Stimulated activated naive CD8-positive, alpha-beta T cell treated with anti-CD3 and anti-CD28 coated beads, Interleukin-15, Interleukin-2, amounts not matched to agents 100 U/mL and 50 U/mL, for 24 hours (primary cell): ENCODE data around the gene STC2.

Source experiments
- ATAC-seq: fragments of 150-1000 bp; cut with Tn5 transposase; one replicate; pipeline ENCODE4 v1.10.0; 2021
- DNase-seq: peaks from one replicate; pipeline ENCODE4 v3.0.0; 2021

STC2 gene

DNA sequence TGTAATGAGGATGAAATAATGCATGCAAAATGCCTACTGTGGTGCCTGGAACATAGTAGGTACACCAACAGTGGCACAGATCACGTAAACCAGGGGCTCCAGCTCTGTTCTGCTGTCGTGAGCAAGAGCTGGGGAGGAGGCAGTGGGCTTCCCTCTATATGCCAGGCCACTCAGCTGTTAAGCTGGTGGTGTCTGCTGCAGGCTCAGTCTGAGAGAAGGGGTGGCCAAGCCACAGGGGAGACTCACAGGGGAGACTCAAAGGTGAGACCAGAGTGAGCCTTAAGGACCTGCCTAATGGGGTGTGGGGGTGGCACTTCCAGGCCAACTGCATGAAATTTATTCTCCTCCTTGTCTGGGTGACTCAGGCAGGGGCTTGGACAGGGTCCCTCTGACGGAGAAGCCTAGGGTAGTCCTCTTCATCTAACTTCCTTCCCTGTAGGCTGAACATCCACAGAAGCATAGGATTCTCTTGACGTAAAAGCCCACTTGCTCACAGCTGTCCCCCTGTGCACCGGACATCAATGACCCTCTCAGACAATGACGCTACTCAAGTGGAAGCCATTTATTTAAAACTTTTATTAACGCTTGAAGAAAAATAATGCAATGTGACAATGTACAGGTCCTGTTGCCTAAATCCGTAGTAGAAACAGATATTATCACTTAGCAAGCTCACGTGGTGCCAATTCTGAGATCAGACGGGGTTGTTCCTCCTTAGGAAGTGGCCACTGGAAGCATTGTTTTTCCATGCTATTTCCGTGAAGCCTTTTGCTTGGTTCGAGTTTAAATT is 13.9 kb downstream of the STC2 start:
- ATAC-seq, result peak; percentile 22
- DNase-seq, result no peak

DNA sequence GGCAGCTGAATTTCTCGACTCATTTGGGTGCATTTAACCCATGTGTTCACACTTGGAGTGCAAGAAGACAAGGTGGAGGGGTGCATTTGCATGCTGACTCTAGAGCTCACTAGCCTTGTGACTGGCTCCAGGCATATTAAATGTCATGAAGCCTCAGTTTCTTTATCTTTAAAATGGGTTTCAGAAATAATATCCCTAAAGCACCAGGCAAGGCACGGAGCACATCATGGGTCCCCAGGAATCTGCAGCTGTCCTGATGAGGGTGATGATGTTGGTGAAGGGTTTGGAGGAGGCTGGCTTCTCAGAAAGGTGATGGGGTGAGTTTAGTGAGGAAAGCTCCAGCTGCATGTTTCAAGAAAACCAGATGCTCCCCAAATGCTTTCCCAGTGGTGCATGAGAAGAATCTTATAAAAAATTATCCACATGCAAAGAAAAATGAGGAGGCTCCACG is 14.8 kb downstream of the STC2 start:
- ATAC-seq (no peak), DNase-seq (no peak)

DNA sequence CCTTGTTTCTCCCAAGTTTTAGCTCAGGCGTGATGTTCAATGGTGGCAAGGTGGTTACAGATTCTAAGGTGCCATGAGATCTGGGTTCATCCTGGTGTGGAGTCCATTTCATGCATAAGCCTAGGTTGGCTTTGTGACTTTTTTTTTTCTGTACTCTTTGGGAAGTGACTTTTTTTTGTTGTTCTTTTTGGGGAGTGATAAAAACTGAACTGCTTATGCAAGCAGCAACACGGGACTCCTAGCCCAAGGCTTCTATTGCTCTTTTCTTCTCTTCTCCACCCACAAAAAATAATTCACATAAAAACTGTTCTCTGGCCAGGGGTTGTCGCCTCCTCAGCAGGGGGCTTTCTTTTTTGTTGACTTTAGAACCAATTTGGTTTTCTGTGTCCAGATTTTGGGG is 15.4 kb downstream of the STC2 start:
- ATAC-seq (no peak), DNase-seq (no peak)

DNA sequence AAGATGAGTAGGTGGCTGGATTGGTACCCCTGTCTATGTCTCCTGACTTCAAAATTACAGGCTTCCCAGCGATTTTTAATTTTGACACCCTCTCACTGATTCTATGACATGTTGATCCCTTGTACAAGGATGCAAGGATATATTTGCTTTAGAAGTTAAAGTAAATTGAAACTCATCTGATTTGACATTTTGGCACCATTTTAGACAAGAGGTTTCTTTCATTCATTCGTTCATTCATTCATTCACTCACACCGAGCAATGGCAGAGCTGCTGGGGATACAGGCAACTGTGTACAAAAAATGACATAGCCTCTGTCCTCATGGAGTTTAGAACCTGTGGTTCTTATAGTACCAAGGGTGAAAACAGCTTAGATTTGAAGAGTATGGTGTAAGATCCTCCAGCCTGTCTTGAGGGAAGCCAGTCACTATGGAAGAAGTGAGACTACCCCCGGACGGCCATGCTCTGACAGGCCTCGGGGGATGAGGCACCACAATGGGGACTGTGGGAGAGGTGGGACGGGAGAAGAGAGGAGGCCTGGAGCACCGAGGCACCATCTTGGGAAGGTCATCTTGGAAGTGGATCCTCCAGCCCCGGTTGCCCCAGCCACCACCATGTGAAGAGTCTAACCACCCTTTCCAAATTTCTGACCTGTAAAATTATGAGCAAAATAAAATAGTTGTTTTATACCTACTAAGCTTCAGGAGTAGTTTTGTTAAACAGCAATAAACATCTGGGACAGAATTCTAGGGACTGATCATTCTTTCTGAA is 16.2 kb downstream of the STC2 start:
- ATAC-seq (no peak), DNase-seq (no peak)

DNA sequence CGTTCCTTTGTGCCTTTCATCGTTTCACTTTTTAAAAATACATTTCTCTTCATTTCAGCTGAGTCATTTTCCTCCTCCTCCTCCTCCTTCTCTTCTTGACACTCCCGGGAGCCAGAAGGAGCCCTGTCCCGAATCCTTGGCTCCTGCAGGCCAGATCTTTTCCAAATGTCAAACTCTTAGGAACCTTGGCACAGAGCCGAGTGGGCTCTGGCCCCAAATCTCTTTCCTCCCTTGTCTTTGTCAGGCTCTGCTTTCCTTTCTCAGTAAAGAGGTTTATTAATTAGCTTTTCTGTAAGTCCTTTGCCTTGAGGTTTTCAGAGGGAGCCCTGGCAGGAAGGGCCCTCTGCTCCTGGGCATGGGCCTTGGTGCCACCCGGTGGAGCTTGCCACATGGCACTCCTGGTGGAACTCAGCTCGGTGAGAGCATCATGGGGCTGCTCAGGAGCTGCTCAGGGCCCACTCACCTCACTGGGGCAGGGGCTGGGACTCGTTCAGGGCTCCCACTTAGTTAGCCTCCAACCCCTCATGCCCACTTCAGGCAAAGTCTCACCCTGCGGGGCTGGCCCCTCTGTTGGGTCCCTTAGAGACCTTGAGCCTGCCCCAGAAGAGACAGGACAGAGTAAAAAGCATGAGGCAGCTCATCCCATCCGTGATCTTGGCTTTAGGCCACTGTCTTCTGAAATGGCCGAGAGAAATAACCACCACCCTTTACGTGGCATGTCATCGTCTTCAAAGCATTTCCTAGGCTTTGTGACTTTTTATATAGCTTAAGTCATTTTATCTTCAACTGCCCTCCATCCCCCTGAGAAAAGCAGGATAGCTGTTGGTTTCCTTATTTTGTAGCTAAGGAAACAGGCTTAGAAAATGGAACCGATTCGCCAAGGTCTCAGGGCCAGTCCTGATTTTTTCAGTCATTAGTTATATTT is 17.1 kb downstream of the STC2 start:
- no peak for ATAC-seq
- no peak for DNase-seq

DNA sequence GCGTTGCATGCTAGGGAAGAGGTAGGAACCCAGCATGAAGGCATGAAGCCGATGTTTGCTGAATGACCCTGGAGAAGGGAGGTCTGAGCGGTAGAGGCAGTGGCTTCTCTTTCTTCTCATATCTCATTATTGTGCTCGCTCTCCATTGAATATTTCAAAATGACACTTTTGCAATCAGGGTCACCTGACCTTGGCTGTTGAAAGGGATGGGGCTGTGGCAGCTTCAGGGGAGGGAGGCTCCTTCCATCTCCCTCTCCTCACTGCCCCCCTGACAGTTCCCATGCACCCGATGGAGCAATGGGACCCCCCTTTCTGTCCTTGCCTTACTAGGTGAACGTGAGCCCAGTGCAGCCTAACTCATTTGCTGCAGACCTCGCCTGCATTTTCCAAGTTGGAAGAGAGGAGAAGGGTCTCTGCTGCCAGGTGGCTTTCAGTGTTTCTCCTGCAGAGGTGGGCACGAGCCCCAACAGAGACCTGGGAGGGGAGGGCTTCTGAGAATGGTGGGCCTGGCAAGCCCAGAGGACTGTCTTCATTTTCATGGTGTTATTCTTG is 17.9 kb downstream of the STC2 start:
- no peak for DNase-seq
- no peak for ATAC-seq

DNA sequence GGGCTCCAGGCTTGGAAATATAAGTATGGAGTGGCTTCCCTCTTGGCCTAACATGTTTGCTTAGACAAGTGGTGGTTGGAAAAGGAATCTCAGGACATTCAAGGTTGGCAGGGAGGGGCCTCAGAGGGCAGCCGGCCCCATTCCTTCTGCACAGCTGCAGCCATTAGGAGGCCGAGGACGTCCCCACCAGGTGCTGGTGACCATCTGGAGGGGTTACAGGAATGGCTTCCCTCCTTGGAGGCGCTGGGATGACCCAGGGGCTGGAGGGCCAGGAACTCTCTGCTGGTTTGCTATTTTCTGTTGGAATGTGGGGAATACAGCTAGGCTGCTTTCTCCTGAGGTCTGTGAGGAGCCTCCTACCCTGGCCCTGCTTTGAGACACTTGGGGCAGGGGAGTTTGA is 18.5 kb downstream of the STC2 start:
- DNase-seq (no peak), ATAC-seq (no peak)

DNA sequence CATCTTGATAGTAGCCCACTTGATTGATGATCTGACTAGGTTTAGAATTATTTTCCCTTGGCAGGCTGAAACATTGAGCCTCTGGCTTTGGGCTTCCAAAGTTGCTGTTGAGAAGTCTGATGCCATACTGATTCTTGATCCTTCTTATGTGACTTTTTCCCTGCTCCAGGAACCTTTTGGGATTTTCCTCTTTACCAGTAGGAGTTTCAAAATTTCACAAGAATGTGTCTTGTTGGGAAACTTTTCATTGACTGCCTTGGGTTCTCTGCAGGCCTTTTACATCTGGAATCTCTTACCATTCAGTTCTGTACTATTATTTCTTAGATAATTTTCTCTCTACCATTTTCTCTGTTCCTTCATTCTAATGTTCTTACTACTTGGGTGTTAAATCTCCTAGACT is 20.0 kb downstream of the STC2 start:
- no peak for ATAC-seq

DNA sequence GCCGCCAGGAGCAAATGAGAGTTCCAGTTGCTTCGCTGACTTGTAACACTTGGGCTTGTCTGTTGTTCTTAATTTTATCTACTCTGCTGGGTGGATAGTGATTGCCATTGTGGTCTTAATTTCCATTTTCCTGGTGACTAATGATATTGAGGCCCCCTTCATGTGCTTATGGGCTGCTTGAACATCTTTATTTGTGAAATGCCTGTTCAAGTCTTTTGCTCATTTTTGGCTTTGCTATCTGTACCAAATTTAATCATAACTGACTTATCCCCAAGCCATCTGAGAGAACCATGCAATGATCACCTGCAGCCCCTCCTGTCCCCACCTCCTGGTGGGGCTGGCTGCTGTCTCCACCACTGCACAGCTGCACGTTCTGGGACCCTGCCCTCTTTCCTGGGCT is 20.5 kb downstream of the STC2 start:
- ATAC-seq (no peak), DNase-seq (no peak)

More for the DNA sequence above, 20.0 kb downstream of the STC2 start:
- DNase-seq, result no peak

DNA sequence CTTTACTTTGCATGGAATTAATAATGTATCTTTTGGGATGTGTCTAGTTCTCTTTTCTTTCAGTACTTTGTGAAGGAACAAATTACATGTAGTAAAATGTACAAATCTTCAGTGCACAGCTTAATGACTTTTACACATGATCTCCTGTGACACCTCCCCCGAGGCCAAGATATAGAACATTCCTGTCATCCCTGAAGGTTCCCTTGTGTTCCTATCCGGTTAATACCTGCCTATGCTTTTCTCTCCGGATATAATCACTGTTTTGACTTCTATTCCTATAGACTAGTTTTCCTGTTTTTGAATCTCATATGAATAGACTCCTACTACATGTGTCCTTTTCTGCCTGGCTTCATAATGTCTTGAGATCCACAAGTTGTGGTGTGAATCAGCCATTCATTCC is 21.5 kb downstream of the STC2 start:
- ATAC-seq, result no peak
- no peak for DNase-seq

DNA sequence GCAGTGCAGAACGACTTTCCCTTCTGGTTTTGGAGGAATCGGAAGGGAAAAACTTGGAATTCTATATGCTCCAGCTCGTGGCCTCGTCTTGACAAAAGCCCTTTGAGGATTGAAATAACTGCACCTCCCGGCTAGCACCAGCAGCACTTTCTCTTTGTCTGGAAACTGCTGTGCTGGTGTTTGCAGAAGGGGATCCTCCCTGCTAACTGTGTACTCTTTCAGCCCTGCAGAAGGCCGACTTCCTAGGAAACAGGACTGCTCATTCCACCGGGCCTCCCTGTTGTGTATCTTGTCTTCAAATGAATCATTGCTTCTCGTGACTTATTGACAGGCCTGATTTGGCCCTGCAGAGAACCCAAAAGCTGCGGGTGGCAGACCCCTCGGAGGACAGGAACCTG is 23.6 kb downstream of the STC2 start:
- no peak for DNase-seq
- ATAC-seq, result no peak

DNA sequence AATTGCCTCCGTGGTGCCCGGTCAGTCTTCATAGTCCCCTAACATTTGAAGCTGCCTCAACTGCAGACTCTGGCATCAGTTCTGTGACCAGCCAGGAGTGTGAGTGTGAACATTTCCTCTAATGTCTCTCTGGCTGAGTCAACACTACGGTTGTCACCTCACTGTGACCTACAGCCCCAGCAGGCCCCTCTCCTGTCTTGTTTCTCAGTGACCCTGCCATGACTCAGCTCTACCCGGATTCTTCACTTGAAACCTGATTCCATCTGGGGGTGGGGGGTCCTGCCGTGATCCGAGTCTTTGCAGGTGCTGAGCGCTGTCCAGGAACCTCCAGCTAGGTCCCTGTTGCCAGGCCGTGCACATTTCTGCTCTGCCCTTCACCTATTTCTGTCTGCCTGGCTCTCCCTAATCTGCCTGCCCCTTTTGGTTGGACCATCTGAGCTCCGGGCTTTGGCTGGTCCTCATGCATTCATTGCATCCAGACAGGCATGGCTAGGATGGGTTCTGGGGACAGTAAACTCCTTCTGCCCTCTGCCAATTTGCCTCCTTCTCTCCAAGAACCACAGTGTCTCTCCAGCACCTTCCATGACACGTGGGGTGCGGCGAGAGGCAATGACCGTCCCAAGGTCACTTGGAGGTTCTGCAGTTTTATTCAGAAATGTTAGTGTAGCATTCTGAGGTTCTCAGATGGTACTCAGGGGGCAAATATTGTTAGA is 24.2 kb downstream of the STC2 start:
- no peak for DNase-seq

DNA sequence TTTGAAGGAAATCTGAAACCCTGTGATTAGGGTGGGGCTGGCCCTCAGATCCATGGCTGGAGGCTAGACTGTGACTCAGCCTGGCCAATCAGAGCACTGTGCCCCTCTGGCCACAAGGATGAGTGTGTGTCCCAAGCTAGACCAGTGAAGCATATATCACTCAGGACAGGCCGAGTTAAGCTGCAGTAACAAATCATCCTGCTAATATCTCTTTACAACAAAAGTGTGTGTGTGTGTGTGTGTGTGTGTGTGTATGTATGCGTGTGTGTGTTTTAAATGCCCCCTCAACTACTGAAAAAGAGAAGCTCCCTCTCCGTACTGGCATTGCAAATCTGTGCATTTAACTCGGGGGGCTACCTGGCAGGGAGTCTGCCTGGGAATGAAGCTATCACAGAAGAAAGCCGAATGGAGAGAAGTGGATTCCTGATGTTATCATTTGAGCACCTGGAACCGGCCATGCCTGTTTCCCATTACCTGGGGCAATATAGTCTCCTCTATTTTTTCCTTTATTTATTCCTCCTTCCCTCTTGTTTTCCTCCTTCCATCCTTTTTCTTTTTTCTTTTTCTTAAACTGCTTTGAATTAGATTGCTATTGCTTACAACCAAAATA is 25.6 kb downstream of the STC2 start:
- ATAC-seq (peak; percentile 32), DNase-seq (no peak)

More for the DNA sequence above, 24.2 kb downstream of the STC2 start:
- no peak for ATAC-seq

DNA sequence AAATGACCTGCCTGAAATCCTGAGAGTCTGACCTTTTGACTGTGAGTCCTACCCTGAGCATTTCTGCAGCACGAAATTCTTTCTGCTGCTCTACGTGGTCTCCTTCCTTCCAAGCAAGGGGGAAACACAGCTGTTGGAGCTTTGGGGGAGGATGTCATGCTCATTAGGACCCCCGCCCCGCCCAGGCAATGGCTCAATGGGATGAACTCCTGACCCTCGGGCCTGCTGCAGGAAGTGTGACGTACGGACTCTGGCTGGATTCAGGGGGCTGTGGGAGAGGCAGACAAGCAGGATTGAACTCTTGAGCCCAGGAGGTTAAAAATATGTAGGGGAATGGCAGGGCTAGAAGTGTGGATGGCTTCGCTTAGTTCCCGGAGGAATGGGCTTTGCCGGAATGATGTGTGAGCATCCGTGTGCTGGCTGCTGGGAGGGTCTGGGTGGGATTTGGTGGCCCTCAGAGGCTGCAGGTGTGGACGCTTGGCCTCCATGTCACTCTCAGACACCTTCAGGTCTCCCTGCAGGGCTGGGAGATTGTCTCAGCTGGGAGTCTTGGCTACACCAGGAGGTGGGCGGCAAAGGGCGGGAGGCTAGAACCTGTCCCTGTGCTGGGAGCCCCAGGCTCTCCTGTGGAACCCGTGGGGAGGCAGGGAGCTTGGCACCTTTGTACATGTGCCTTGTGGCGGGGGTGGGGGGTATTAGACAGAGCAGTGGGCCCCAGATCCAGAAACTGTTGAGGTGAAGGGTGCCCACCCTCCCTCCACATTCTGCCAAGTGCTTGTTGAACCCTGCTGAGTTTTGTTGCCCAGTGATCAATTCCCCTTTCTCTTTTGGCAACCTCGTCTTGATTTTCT is 26.3 kb downstream of the STC2 start:
- DNase-seq, result no peak
- ATAC-seq, result no peak

DNA sequence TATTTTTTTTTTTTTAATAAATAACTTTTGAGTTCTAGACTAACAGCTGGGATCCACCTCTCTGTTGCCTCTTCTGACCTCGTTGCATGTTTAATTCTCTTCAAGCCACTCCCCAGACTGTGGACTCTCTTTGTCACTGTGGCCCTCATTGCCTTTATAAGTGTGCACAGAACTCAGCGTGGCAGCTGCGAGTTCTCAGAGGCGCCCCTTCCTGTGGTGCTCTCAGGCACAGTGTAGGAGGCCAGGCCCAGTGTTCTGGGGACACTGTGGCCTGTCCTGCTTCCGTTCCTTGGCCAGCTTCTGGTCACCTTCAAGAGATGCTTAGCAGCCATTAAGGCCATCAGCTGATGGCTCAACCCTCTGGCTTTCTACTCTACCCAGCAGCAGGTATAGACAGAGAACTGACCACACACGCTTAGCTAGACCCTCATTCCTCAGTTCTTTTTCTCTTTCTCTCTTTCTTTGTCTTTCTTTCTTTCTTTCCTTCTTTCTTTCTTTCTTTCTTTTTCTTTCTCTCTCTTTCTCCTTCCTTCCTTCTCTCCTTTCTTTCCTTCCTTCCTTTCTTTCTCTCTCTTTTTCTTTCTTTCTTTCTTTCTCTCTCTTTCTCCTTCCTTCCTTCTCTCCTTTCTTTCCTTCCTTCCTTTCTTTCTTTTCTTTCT is 27.7 kb downstream of the STC2 start:
- ATAC-seq, result no peak

DNA sequence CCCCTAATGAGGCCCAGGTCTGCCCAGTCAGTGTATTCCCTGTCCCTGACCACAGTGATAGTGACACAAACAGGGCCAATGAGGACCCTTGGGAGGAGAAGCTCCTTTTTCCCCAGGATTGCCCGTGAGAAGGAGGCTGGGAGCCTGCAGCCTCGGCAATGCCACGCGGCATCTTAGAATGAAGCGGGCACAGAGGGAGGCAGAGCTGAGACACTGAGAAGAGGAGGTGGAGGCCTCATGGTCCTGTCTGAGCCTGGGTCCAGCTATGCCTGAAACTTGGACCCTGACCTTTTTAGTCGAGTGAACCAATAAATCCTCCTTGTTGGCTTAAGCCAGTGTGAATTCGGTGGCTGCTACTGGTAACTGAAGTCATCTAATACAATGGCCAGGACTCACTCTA is 28.4 kb downstream of the STC2 start:
- no peak for DNase-seq

More for the DNA sequence above, 27.7 kb downstream of the STC2 start:
- no peak for DNase-seq

DNA sequence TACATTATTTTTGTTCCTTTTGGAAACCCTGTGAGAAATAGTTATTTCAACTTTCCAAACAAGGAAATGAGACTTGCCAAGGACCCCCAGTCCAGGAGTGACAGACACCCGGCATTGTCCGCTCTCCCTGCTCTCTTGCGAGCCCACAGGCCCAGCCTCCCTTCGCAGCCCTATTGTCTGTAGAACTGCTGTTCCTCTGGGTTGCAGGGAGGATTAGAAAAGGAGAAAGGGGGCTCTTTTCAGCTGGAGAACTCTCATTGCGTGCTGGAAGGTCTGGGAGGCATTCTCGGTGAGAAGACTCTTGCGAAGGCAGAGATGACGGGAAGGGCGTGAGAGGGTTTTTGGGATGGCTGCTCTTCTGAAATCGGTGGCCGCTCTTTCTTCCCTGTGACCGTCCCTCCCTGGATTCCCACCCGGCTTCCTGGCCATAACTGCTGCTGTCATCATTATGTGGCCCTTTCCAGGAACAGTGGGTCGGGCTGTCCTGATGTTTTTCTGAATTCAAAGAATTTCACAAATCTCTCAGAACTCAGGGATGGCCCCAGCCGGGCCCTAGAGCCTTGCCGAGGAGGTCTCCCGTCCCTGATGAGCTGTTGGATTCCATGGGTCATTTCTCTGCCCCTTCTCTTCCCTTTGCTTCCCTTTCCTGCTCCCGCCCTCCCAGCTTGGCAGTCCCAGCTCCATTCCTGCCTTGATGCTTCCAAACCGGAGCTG is 29.8 kb downstream of the STC2 start:
- ATAC-seq (no peak), DNase-seq (no peak)

More for the DNA sequence above, 28.4 kb downstream of the STC2 start:
- ATAC-seq, result no peak

DNA sequence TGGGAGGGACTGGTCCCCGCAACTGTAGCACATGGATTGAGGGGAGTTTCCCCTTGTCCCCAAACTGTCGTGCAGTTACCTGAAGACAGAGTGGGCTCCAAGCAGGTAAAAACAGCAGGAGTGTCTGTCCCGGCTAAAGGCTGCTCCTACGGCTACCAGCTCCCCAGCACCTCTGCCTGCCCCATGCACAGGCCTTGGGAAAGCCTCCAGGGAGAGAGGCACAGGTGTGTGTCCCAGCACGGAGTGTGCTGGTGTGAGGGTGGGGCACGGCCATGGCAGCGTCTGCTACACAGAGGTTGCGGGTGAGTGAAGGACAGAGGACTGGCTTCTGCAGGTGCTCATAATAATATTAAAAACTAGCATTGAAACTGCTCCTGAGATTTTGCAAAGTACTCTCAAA is 30.4 kb downstream of the STC2 start:
- ATAC-seq (no peak), DNase-seq (no peak)
